H1 (cell line): Measurements from ENCODE around the gene MPPED1. TPM values are rescaled to one million over a fixed set of nuclear protein-coding genes. Genes with fewer than 3 reads are reported as not detected.

Source experiments
- HDAC6 ChIP-seq: IDR thresholded peaks from one replicate; pipeline ENCODE4 v1.7.1; 2012; ENCODE audit warnings: low read depth, mild to moderate bottlenecking, inconsistent platforms, low read length, moderate library complexity
- RBBP5 ChIP-seq: IDR thresholded peaks from 2 replicates; pipeline ENCODE4 v1.7.1; 2012; ENCODE audit warnings: low read depth, mild to moderate bottlenecking, inconsistent platforms, low read length, moderate library complexity, borderline replicate concordance
- polyA plus RNA-seq, 7 experiments: library from polyadenylated mRNA; depleted of rRNA in 3 of 7; stranded (reverse) in 5 of 7; unstranded in 2 of 7; fragments of >200 nt in 5 of 7; fragments of 200-250 nt in 2 of 7; gene quantifications; 1 replicate in 5 of 7; 2 replicates in 1 of 7; 4 replicates in 1 of 7; pipeline versions ENCODE4 v1.2.1 to v1.2.3, GENCODE V29; 2011 to 2013; ENCODE audit warnings: missing spikeins in 2 of 7, mixed read lengths in 2 of 7
- total RNA-seq: library from RNA; stranded (reverse); fragmentation: NEBNext Ultra II Directional; extraction: Animal tissue kit (Norgen Biotek cat#: 25700); gene quantifications from 2 replicates; pipeline ENCODE4 v1.2.1, GENCODE V29; 2021
- TF ChIP-seq, protein P1 (sequence below): fragments of 300-600 bp; sonication (generic); IDR thresholded peaks from 2 replicates; pipeline ENCODE4 v1.7.1; 2012; ENCODE audit warnings: low read length, moderate library complexity, mild to moderate bottlenecking, inconsistent platforms; ENCODE audit not compliant: insufficient replicate concordance

The MPPED1 gene
- total and polyA plus RNA-seq, 2 of the 8 experiments (the other 6 are each of a cell fraction or from before 2014, with no cell fraction given): 0.29 to 0.37 TPM

DNA sequence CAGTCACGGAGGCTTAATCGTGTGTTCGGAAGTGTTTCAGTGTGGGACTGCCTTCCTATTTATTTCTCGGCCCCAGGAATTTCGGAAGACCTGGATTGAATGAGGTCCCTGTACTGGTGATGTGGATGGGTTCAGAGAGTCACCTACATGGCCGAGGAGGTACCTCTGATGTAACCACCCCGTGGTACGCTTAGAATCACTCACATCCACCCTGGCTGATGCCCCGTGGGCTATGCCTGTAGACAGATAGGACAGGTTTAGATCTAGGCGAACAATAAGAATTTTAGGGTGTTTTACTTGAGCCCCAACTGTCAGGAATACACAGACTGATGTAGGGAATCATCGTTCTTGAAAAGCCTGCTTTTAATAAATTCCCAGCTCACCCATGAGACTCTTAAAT is 2.0 kb downstream of the MPPED1 start (continued):
- TF ChIP-seq, protein P1, sequence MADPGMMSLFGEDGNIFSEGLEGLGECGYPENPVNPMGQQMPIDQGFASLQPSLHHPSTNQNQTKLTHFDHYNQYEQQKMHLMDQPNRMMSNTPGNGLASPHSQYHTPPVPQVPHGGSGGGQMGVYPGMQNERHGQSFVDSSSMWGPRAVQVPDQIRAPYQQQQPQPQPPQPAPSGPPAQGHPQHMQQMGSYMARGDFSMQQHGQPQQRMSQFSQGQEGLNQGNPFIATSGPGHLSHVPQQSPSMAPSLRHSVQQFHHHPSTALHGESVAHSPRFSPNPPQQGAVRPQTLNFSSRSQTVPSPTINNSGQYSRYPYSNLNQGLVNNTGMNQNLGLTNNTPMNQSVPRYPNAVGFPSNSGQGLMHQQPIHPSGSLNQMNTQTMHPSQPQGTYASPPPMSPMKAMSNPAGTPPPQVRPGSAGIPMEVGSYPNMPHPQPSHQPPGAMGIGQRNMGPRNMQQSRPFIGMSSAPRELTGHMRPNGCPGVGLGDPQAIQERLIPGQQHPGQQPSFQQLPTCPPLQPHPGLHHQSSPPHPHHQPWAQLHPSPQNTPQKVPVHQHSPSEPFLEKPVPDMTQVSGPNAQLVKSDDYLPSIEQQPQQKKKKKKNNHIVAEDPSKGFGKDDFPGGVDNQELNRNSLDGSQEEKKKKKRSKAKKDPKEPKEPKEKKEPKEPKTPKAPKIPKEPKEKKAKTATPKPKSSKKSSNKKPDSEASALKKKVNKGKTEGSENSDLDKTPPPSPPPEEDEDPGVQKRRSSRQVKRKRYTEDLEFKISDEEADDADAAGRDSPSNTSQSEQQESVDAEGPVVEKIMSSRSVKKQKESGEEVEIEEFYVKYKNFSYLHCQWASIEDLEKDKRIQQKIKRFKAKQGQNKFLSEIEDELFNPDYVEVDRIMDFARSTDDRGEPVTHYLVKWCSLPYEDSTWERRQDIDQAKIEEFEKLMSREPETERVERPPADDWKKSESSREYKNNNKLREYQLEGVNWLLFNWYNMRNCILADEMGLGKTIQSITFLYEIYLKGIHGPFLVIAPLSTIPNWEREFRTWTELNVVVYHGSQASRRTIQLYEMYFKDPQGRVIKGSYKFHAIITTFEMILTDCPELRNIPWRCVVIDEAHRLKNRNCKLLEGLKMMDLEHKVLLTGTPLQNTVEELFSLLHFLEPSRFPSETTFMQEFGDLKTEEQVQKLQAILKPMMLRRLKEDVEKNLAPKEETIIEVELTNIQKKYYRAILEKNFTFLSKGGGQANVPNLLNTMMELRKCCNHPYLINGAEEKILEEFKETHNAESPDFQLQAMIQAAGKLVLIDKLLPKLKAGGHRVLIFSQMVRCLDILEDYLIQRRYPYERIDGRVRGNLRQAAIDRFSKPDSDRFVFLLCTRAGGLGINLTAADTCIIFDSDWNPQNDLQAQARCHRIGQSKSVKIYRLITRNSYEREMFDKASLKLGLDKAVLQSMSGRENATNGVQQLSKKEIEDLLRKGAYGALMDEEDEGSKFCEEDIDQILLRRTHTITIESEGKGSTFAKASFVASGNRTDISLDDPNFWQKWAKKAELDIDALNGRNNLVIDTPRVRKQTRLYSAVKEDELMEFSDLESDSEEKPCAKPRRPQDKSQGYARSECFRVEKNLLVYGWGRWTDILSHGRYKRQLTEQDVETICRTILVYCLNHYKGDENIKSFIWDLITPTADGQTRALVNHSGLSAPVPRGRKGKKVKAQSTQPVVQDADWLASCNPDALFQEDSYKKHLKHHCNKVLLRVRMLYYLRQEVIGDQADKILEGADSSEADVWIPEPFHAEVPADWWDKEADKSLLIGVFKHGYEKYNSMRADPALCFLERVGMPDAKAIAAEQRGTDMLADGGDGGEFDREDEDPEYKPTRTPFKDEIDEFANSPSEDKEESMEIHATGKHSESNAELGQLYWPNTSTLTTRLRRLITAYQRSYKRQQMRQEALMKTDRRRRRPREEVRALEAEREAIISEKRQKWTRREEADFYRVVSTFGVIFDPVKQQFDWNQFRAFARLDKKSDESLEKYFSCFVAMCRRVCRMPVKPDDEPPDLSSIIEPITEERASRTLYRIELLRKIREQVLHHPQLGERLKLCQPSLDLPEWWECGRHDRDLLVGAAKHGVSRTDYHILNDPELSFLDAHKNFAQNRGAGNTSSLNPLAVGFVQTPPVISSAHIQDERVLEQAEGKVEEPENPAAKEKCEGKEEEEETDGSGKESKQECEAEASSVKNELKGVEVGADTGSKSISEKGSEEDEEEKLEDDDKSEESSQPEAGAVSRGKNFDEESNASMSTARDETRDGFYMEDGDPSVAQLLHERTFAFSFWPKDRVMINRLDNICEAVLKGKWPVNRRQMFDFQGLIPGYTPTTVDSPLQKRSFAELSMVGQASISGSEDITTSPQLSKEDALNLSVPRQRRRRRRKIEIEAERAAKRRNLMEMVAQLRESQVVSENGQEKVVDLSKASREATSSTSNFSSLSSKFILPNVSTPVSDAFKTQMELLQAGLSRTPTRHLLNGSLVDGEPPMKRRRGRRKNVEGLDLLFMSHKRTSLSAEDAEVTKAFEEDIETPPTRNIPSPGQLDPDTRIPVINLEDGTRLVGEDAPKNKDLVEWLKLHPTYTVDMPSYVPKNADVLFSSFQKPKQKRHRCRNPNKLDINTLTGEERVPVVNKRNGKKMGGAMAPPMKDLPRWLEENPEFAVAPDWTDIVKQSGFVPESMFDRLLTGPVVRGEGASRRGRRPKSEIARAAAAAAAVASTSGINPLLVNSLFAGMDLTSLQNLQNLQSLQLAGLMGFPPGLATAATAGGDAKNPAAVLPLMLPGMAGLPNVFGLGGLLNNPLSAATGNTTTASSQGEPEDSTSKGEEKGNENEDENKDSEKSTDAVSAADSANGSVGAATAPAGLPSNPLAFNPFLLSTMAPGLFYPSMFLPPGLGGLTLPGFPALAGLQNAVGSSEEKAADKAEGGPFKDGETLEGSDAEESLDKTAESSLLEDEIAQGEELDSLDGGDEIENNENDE: no peak
- TF ChIP-seq HDAC6 (no peak), RBBP5 (no peak)
